Activated CD8-positive, alpha-beta memory T cell treated with anti-CD3 and anti-CD28 coated beads, Interleukin-2, amount 50 U/mL, for 1 hour (primary cell): ENCODE measurements around the gene P2RY2.
"Not testable (repeated sequence)": the region's sequence is repeated elsewhere in the genome, so short reads cannot be mapped to it uniquely, and the experiment has no call there.

ENCODE experiments used
- DNase-seq: peaks from one replicate; pipeline ENCODE4 v3.0.0-alpha.2; 2020; ENCODE audit errors: extremely low read depth

Gene P2RY2

GRCh38 chr11:73187854-73188253, 30.2 kb upstream of the P2RY2 start:
- DNase-seq, result no peak

GRCh38 chr11:73188301-73188700, 29.8 kb upstream of the P2RY2 start:
- DNase-seq, result no peak

- DNase-seq, result no peak
Measured at GRCh38 chr11:73189315-73189714, 28.8 kb upstream of the P2RY2 start.

- DNase-seq, result no peak
Measured at GRCh38 chr11:73189723-73190556, 28.1 kb upstream of the P2RY2 start.

- DNase-seq, result no peak
Measured at GRCh38 chr11:73190557-73190885, 27.6 kb upstream of the P2RY2 start.

- DNase-seq, result no peak
Measured at GRCh38 chr11:73191151-73191550, 26.9 kb upstream of the P2RY2 start.

- no peak for DNase-seq
Measured at GRCh38 chr11:73192272-73192671, 25.8 kb upstream of the P2RY2 start.

GRCh38 chr11:73193251-73194033, 24.6 kb upstream of the P2RY2 start:
- DNase-seq, result no peak

- no peak for DNase-seq
Measured at GRCh38 chr11:73194034-73194507, 24.0 kb upstream of the P2RY2 start.

GRCh38 chr11:73194593-73194992, 23.5 kb upstream of the P2RY2 start:
- DNase-seq, result no peak

GRCh38 chr11:73195191-73196007, 22.7 kb upstream of the P2RY2 start:
- no peak for DNase-seq

- DNase-seq, result no peak
Measured at GRCh38 chr11:73196576-73196975, 21.5 kb upstream of the P2RY2 start.

- DNase-seq, result no peak
Measured at GRCh38 chr11:73197348-73197747, 20.7 kb upstream of the P2RY2 start.

GRCh38 chr11:73197787-73198186, 20.3 kb upstream of the P2RY2 start:
- not testable (repeated sequence) for DNase-seq

- DNase-seq, result no peak
Measured at GRCh38 chr11:73198677-73199076, 19.4 kb upstream of the P2RY2 start.

- DNase-seq, result no peak
Measured at GRCh38 chr11:73199446-73199845, 18.6 kb upstream of the P2RY2 start.

- DNase-seq, result no peak
Measured at GRCh38 chr11:73200256-73200655, 17.8 kb upstream of the P2RY2 start.

- no peak for DNase-seq
Measured at GRCh38 chr11:73201249-73201648, 16.8 kb upstream of the P2RY2 start.

GRCh38 chr11:73201888-73202780, 15.9 kb upstream of the P2RY2 start:
- no peak for DNase-seq

- no peak for DNase-seq
Measured at GRCh38 chr11:73203322-73203721, 14.8 kb upstream of the P2RY2 start.

GRCh38 chr11:73203790-73204189, 14.3 kb upstream of the P2RY2 start:
- no peak for DNase-seq
